Lower leg skin (tissue), 4 donors: ENCODE data around the gene TMEM176A. TPM values are rescaled to one million over a fixed set of nuclear protein-coding genes. Genes with fewer than 3 reads are reported as not detected.
A peak's percentile ranks its signal among the peaks of the same experiment; 100 is the strongest.

Source experiments
- DNase-seq, 2 donors: peaks; one replicate each; pipeline ENCODE4 v3.0.0-alpha.2; 2019; ENCODE audit warnings: low spot score in 2 of 2
- H3K4me3 ChIP-seq: fragments of 200-600 bp; sonication (generic); 2 replicates; pipeline ENCODE4 v1.5.1; 2017; ENCODE audit warnings: mild to moderate bottlenecking, low read depth; ENCODE audit not compliant: poor library complexity, severe bottlenecking
- POLR2A ChIP-seq, 2 donors: fragments of 450-650 bp; IDR thresholded peaks; one replicate each; pipeline ENCODE4 v1.6.1; 2016 to 2017; ENCODE audit warnings: antibody characterized with exemption in 2 of 2, mild to moderate bottlenecking in 1 of 2, moderate library complexity in 1 of 2
- WGBS, 2 donors: methylation state at CpG; one replicate each; pipeline ENCODE4 v1.1.5; 2018; 5-methylcytosine and 5-hydroxymethylcytosine counted together
- intact Hi-C: fragments of 100-400 bp; cut with DNase I; formaldehyde crosslinking; loops from one replicate; pipeline ENCODE4 v1.15.0; 2023; ENCODE audit warnings: low total_unique reads
- total RNA-seq, 4 donors: library from RNA; depleted of rRNA; stranded (reverse); fragments of >200 nt; gene quantifications; one replicate each; pipeline ENCODE4 v1.1.0, GENCODE V29; 2016
- TF ChIP-seq, protein P1 (sequence below), 3 donors: fragments of 450-650 bp; IDR thresholded peaks; one replicate each; pipeline ENCODE4 v1.5.1; 2016; ENCODE audit warnings: antibody characterized with exemption in 3 of 3, mild to moderate bottlenecking in 3 of 3, moderate library complexity in 2 of 3

Gene TMEM176A
- total RNA-seq, 4 donors from 2014 or later = 4.8 to 10.2 (median 9.5) TPM

DNA sequence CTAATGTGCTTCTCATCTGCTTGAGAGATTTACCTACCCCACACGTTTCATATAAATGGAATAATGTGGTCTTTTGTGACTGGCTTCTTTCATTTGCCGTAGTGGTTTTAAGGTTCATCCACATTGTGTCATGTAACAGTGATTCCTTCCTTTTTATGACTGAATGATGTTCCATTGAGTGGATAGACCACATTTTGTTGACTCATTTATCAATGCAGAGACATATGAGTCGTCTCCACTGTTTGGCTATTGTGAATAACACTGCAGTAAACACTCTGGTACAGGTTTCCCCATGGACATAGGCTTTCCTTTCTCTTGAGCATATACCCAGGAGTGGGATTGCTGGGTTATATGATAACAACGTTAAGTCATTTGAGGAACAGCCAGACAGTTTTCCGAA lies 49.7 kb downstream of the TMEM176A start:
- H3K4me3 ChIP-seq = no peak overlapping the region
- intact Hi-C loops = no loop called here
- WGBS, 2 donors = 84 to 87% methylated on average over 5 of the region's 5 CpGs
- TF ChIP-seq, protein P1, sequence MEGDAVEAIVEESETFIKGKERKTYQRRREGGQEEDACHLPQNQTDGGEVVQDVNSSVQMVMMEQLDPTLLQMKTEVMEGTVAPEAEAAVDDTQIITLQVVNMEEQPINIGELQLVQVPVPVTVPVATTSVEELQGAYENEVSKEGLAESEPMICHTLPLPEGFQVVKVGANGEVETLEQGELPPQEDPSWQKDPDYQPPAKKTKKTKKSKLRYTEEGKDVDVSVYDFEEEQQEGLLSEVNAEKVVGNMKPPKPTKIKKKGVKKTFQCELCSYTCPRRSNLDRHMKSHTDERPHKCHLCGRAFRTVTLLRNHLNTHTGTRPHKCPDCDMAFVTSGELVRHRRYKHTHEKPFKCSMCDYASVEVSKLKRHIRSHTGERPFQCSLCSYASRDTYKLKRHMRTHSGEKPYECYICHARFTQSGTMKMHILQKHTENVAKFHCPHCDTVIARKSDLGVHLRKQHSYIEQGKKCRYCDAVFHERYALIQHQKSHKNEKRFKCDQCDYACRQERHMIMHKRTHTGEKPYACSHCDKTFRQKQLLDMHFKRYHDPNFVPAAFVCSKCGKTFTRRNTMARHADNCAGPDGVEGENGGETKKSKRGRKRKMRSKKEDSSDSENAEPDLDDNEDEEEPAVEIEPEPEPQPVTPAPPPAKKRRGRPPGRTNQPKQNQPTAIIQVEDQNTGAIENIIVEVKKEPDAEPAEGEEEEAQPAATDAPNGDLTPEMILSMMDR (IDR thresholded peaks at IDR 0.05) = no peak
- TF ChIP-seq POLR2A (IDR thresholded peaks at IDR 0.05) = no peak
- no peak for DNase-seq

DNA sequence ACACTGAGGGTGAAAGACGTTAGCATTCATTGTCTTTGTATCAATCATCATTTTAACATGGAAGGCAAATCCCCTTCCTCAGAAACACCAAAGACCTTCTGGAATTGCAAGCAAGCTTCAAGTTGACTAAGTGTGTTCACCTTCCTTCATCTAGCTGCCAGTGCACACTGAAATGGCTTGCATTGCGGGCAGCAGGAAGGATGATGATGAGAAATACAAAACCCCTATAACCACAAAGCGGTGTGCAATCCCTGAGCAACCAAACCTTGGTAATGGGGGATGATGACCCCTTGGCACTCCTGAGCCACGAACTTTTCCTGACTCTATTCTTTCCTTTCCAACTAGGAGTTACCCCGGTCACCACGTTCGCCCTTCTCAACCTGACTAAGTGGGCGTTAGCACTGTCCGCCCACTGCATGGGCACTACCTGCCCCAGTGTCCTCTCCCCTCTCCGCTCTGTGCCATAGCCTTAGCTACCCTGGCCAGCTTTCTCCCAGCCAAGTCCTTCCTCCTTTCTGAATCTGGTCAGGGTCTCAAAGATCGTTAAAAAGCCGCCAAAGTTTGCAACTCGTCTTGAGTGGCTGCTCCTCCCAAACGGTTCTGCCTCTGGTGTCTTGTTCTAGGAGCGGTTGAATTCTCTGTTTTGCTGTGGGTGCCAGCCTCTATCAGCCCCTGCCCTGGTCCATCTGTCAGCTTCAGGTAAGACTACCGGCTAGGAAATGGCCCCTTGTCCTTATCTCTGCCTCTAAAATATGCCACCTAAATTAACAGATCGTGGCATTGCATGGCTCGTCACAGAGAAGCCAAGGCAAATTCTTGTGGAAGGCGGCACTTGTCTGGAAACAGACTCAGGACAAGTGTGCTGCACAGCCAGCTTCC lies 51.2 kb downstream of the TMEM176A start:
- DNase-seq = peak in 1 of 2 donors; percentile 74
- TF ChIP-seq, protein P1 (IDR thresholded peaks at IDR 0.05) = no peak
- TF ChIP-seq POLR2A (IDR thresholded peaks at IDR 0.05) = no peak
- intact Hi-C loops = no loop called here
- 74 to 78% methylated on average over 19 of the region's 19 CpGs for WGBS, 2 donors
- H3K4me3 ChIP-seq = no peak overlapping the region

DNA sequence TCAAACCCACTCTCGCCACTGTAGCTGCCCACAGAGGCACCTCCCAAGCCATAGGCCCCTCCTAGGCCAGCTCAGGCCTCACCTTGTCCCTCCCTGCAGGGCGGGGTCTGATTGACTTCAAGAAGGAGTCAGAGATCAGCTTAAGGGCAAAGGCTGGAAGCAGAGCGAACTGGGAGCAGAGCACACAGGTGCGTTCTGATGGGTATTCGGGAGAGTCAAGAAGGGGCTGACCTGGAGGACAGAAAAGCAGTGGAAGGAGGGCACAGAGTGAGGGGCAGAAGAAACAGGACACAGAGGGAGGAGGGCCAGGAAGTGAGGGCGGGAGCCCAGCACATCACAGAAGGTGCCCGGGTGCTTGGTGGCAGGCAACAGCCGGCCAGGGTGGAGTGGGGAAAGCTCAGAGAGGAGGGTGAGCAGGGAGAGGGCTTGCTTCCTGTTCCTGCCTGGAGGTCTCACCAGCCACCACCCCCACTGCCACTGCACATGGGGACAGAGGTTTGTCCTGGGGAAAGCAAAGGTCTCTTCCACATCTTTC lies 51.9 kb downstream of the TMEM176A start, which contains the start of gene AOC1:
Gene AOC1 (plus strand): TSS at position 147 of the 535 bp plus-strand sequence. CDS start 3,954 bp downstream, outside the sequence.
- 43 to 44% methylated on average over 8 of the region's 8 CpGs for WGBS, 2 donors
- DNase-seq = peak in 1 of 2 donors; percentile 71
- TF ChIP-seq, protein P1 (IDR thresholded peaks at IDR 0.05) = no peak
- no peak for TF ChIP-seq POLR2A (IDR thresholded peaks at IDR 0.05)
- intact Hi-C loops = no loop called here
- no peak within 1 kb of the TSS for H3K4me3 ChIP-seq

DNA sequence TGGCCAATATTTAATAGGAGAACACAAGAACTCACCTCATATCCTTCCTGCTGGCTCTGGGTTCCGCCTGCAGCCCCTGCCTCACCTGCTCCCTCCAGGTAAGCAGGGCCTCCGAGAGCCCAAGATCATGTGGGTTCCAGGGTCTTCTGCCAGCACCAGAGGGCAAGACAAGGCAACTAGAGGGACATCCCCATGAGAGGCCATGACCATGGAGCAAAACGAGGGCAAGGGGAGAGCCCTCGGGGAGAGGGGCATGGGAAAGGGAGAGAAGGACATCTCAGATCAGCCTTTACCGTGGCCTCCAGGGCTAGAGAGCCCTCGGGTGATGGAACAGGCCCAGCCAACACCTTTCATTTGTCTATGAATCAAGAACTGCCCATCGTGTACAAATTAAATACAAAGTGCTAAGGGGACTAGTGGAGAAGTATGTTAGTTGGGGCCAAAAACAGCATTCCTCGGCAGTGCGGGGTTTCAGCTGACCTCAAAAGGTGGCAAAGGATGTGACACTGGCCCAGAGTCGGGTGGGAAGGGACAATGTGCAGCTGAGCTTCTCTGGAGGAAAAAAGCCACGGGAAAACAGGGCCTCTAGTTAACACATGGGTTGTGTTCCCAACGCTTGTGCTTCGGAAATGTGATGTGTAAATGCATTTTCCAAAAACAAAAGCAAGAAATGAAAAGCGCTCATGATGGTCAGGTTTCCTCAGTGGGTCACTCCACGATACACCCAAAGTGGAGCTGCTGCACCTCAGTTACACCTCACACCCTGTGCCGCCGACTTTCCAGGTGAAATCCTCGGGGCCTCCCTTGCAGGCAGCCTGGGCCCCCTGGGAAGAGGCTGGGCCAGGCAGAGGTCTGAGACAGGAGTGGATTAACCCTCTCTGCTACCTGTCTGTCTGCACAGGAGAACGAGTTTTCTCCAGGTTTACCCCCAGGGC lies 53.8 kb downstream of the TMEM176A start:
- no peak overlapping the region for H3K4me3 ChIP-seq
- TF ChIP-seq, protein P1 (IDR thresholded peaks at IDR 0.05) = no peak
- no peak for TF ChIP-seq POLR2A (IDR thresholded peaks at IDR 0.05)
- intact Hi-C loops = no loop called here
- DNase-seq = peak in 1 of 2 donors; percentile 50
- 70% methylated on average over 19 of the region's 19 CpGs for WGBS, 2 donors

Other genes starting within 250 kb of the TMEM176A start
- 10 to 100 TPM in 2 of 4 donors, 1 to 10 TPM in 2; 4.6 to 17.9 (median 8.1) TPM for gene GIMAP4, start 233.4 kb upstream of the TMEM176A start, total RNA-seq
- gene GIMAP6, start 168.4 kb upstream of the TMEM176A start, total RNA-seq = 10 to 100 TPM in 2 of 4 donors, 1 to 10 TPM in 2; 3.6 to 23.6 (median 9.7) TPM
- gene GIMAP2, start 115.1 kb upstream of the TMEM176A start, total RNA-seq = 1 to 10 TPM in 3 of 4 donors, under 1 TPM in 1; 0.53 to 7.2 (median 5.0) TPM
- gene GIMAP1, start 84.2 kb upstream of the TMEM176A start, total RNA-seq = 1 to 10 TPM; 1.5 to 4.6 (median 2.7) TPM
- 10 to 100 TPM in 2 of 4 donors, 1 to 10 TPM in 2; 4.6 to 18.7 (median 10.9) TPM for gene GIMAP5, start 63.4 kb upstream of the TMEM176A start, total RNA-seq
- gene TMEM176B, start 405 bp upstream of the TMEM176A start, total RNA-seq = 10 to 100 TPM in 1 of 4 donors, 1 to 10 TPM in 3; 2.5 to 16.6 (median 6.1) TPM
- gene AOC1, start 51.7 kb downstream of the TMEM176A start, total RNA-seq = 1 to 10 TPM; 1.2 to 6.7 (median 3.5) TPM
- 1 to 10 TPM in 1 of 4 donors, under 1 TPM in 3; 0.15 to 1.1 (median 0.36) TPM for gene KCNH2, start 177.6 kb downstream of the TMEM176A start, total RNA-seq
- 1 to 10 TPM; 4.0 to 8.9 (median 5.8) TPM for gene NOS3, start 190.2 kb downstream of the TMEM176A start, total RNA-seq
- gene ATG9B, start 223.7 kb downstream of the TMEM176A start, total RNA-seq = 100 to 1,000 TPM in 1 of 4 donors, 10 to 100 TPM in 3; 47.6 to 125 (median 59.8) TPM
- 10 to 100 TPM; 22.9 to 35.2 (median 27.6) TPM for gene ABCB8, start 227.7 kb downstream of the TMEM176A start, total RNA-seq
- gene ASIC3, start 247.8 kb downstream of the TMEM176A start, total RNA-seq = 1 to 10 TPM; 2.3 to 2.9 (median 2.5) TPM